SK-N-SH (cell line): ENCODE measurements around the gene CHST9. TPM values are rescaled to one million over a fixed set of nuclear protein-coding genes. Genes with fewer than 3 reads are reported as not detected.
A peak's percentile ranks its signal among the peaks of the same experiment; 100 is the strongest.

Experiments
- CTCF ChIA-PET: fragments of 300-600, 350-600 bp; formaldehyde crosslinking; extraction: SDS; loops from one replicate; lab custom pipeline; 2021; lab: Yijun Ruan, JAX
- POLR2A ChIA-PET: fragments of 350-600 bp; sonication (Branson Sonifier 250); formaldehyde crosslinking; extraction: SDS; loops from one replicate; lab custom pipeline; 2020; ENCODE audit warnings: antibody characterized with exemption, inconsistent platforms; lab: Yijun Ruan, JAX
- DNase-seq: peaks from one replicate; pipeline ENCODE4 v3.0.0; 2012
- H2AFZ ChIP-seq: fragments of 200-600 bp; sonication (generic); 2 replicates; pipeline ENCODE4 v1.8.1; 2016; ENCODE audit warnings: antibody characterized with exemption, mild to moderate bottlenecking, low read depth
- H3F3A ChIP-seq: fragments of 200-600 bp; sonication (generic); replicated peaks from 2 replicates; pipeline ENCODE3; 2016; ENCODE audit warnings: antibody characterized with exemption, mild to moderate bottlenecking; ENCODE audit not compliant: insufficient read depth
- H3K27ac ChIP-seq, 2 experiments: fragments of 200-500 bp in 1 of 2; fragments of 200-600 bp in 1 of 2; sonication (Bioruptor generic) in 1 of 2; sonication (generic), shearing (Covaris generic) in 1 of 2; 2 replicates each; pipeline versions ENCODE4 v1.5.1 to v1.6.1; 2014 to 2016; ENCODE audit warnings: low read depth in 2 of 2, inconsistent platforms in 1 of 2, low read length in 1 of 2, mild to moderate bottlenecking in 1 of 2, mixed read lengths in 1 of 2
- H3K27me3 ChIP-seq: fragments of 200-600 bp; sonication (generic), shearing (Covaris generic); 2 replicates; pipeline ENCODE4 v1.6.1; 2016; ENCODE audit warnings: mixed run types; ENCODE audit not compliant: insufficient read depth
- H3K36me3 ChIP-seq, 2 experiments: fragments of 200-500 bp in 1 of 2; fragments of 200-600 bp in 1 of 2; sonication (Bioruptor generic) in 1 of 2; sonication (generic) in 1 of 2; replicated peaks in 1 of 2; 2 replicates each; pipeline versions ENCODE3 to v1.5.1; 2014 to 2016; ENCODE audit warnings: low read length in 1 of 2, mild to moderate bottlenecking in 1 of 2; ENCODE audit not compliant: insufficient read depth in 2 of 2, control insufficient read depth in 1 of 2
- H3K4me1 ChIP-seq, 2 experiments: fragments of 200-500 bp in 1 of 2; fragments of 200-600 bp in 1 of 2; sonication (Bioruptor generic) in 1 of 2; sonication (generic), shearing (Covaris generic) in 1 of 2; 2 replicates each; pipeline versions ENCODE4 v1.5.1 to v1.6.1; 2014 to 2016; ENCODE audit warnings: low read depth in 1 of 2, low read length in 1 of 2, mixed run types in 1 of 2; ENCODE audit not compliant: insufficient read depth in 2 of 2, control insufficient read depth in 1 of 2
- H3K4me2 ChIP-seq: fragments of 200-600 bp; sonication (generic), shearing (Covaris generic); 2 replicates; pipeline ENCODE4 v1.6.1; 2017; ENCODE audit warnings: mixed run types
- H3K4me3 ChIP-seq, 2 experiments: fragments of 200-500 bp in 1 of 2; fragments of 200-600 bp in 1 of 2; sonication (Bioruptor generic) in 1 of 2; sonication (generic), shearing (Covaris generic) in 1 of 2; 2 replicates each; pipeline versions ENCODE4 v1.5.1 to v1.8.1; 2014 to 2016; ENCODE audit warnings: low read depth in 2 of 2, inconsistent platforms in 1 of 2, low read length in 1 of 2, mild to moderate bottlenecking in 1 of 2, mixed read lengths in 1 of 2, moderate library complexity in 1 of 2
- H3K79me2 ChIP-seq: fragments of 200-600 bp; sonication (generic); 2 replicates; pipeline ENCODE4 v1.8.1; 2017; ENCODE audit warnings: mild to moderate bottlenecking; ENCODE audit not compliant: insufficient read depth
- H3K9ac ChIP-seq: fragments of 200-600 bp; sonication (generic); 2 replicates; pipeline ENCODE4 v1.6.1; 2017; ENCODE audit warnings: mixed run types
- H3K9me2 ChIP-seq: fragments of 200-600 bp; sonication (generic); 2 replicates; pipeline ENCODE4 v1.6.1; 2017; ENCODE audit warnings: mixed run types
- H3K9me3 ChIP-seq: fragments of 200-600 bp; sonication (generic); 2 replicates; pipeline ENCODE4 v1.6.1; 2017; ENCODE audit warnings: mixed run types, mild to moderate bottlenecking, moderate library complexity
- H4K20me1 ChIP-seq: fragments of 200-600 bp; sonication (generic); 2 replicates; pipeline ENCODE4 v1.6.1; 2017; ENCODE audit warnings: mild to moderate bottlenecking, mixed run types; ENCODE audit not compliant: insufficient read depth
- CHD2 ChIP-seq: fragments of 150-350 bp; IDR thresholded peaks from 2 replicates; pipeline ENCODE4 v1.6.1; 2018; ENCODE audit warnings: low read length; ENCODE audit not compliant: partially characterized antibody
- EZH2phosphoT487 ChIP-seq: fragments of 200-600 bp; sonication (generic); IDR thresholded peaks from 2 replicates; pipeline ENCODE4 v1.6.1; 2017; ENCODE audit warnings: low read depth, mixed run types, mild to moderate bottlenecking, antibody characterized with exemption, moderate library complexity, borderline replicate concordance
- FOXJ3 ChIP-seq: sonication (generic); formaldehyde crosslinking; IDR thresholded peaks from 2 replicates; pipeline ENCODE4 v1.5.1; 2020; ENCODE audit warnings: mild to moderate bottlenecking, missing genetic modification reagents
- RAD21 ChIP-seq: IDR thresholded peaks from 2 replicates; pipeline ENCODE4 v1.6.1; 2012; ENCODE audit warnings: mild to moderate bottlenecking, low read length
- SMC3 ChIP-seq: IDR thresholded peaks from 2 replicates; pipeline ENCODE4 v1.6.1; 2012; ENCODE audit warnings: low read depth, low read length, improper control_type of control experiment
- TAF1 ChIP-seq: IDR thresholded peaks from 2 replicates; pipeline ENCODE4 v1.6.1; 2012; ENCODE audit warnings: low read depth, mild to moderate bottlenecking, low read length, moderate library complexity, borderline replicate concordance
- TEAD4 ChIP-seq: IDR thresholded peaks from 2 replicates; pipeline ENCODE4 v1.4.0; 2012; ENCODE audit warnings: mild to moderate bottlenecking, borderline replicate concordance; ENCODE audit not compliant: insufficient read depth
- ZBTB33 ChIP-seq: IDR thresholded peaks from 2 replicates; pipeline ENCODE4 v1.4.0; 2012; ENCODE audit warnings: low read depth, borderline replicate concordance
- WGBS: methylation state at CpG from one replicate; pipeline ENCODE4 v1.1.6; 2017; ENCODE audit warnings: low lambda C conversion rate; 5-methylcytosine and 5-hydroxymethylcytosine counted together
- polyA plus RNA-seq, 3 experiments: library from polyadenylated mRNA; depleted of rRNA; stranded (reverse); fragments of >200 nt; gene quantifications; 2 replicates each; pipeline ENCODE4 v1.2.3, GENCODE V29; 2012
- TF ChIP-seq, protein P1 (sequence below): fragments of 200-600 bp; sonication (generic); IDR thresholded peaks from 2 replicates; pipeline ENCODE4 v1.6.1; 2017; ENCODE audit warnings: antibody characterized with exemption, mild to moderate bottlenecking, moderate library complexity

CHST9 gene
- polyA plus RNA-seq, 1 of the 3 experiments (the other 2 are of a cell fraction) = not detected

DNA sequence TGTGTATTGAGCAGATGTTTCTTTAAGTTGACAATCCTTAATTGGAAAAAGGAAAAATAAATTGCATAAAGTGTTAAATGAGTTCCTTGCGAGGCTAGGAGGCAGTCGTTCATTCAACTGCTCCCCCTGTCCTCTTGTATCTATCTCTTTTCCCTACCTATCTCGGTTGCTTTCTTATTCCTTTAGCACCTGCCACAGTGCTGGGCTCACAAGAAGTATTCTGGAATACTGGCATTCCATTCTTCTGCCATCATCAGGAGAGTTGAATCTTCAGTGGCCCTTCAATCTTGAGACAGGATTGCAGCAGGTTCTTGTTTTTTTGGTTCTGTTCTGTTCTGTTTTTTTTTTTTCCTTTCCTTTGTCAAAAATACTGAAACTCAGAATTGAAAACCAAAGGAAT is 176.5 kb downstream of the CHST9 start:
- H3K9ac ChIP-seq = no peak overlapping the region
- TF ChIP-seq EZH2phosphoT487 (no peak), TAF1 (no peak)
- peaks cover 0 to 6% of the 10 kb centered on the region in 2 experiments; a peak in 2 of 4 replicates for H3K4me1 ChIP-seq
- WGBS = 41% methylated on average over 3 of the region's 3 CpGs
- ChIA-PET CTCF (no interaction called here), POLR2A (no interaction called here)
- no peaks in the 10 kb centered on the region for H3K9me2 ChIP-seq
- no peaks in the 10 kb centered on the region for H4K20me1 ChIP-seq
- H2AFZ ChIP-seq = no peak overlapping the region
- no peak overlapping the region for H3K4me2 ChIP-seq
- no peak for DNase-seq
- no peaks in the 10 kb centered on the region for H3F3A ChIP-seq
- H3K36me3 ChIP-seq = no peaks in the 10 kb centered on the region
- H3K27ac ChIP-seq = no peak overlapping the region
- H3K79me2 ChIP-seq = no peaks in the 10 kb centered on the region
- H3K27me3 ChIP-seq = no peaks in the 10 kb centered on the region
- H3K9me3 ChIP-seq = no peaks in the 10 kb centered on the region
- H3K4me3 ChIP-seq = no peak overlapping the region

DNA sequence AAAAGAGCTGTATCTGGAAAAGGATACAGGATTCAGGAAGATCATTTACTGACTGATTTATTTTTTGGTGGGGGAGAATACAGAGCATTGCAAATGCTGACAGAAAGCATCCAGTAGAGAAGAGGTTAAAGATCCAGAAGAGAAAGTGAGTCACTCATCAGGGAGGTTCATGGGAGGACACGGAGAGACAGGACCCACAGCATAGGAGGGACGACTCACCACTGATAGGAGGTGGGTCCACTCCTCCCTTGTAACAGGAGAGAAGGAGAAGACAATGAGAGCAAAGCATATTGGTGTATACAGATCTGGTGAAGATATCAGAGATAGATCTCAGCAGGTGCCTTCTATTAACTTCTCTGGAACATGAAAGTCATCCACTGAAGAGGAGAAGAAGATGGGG is 177.2 kb downstream of the CHST9 start:
- no peak for DNase-seq
- Histone ChIP-seq H3K9me2 (no peaks in the 10 kb centered on the region), H3K9ac (no peak overlapping the region), H3K4me2 (no peak overlapping the region), H3K36me3 (no peaks in the 10 kb centered on the region), H3K27me3 (no peaks in the 10 kb centered on the region), H2AFZ (no peak overlapping the region), H3K27ac (no peak overlapping the region), H3K4me3 (no peak overlapping the region), H3K4me1 (peaks cover 0 to 6% of the 10 kb centered on the region in 2 experiments; a peak in 2 of 4 replicates), H3K79me2 (no peaks in the 10 kb centered on the region), H3K9me3 (no peaks in the 10 kb centered on the region), H3F3A (no peaks in the 10 kb centered on the region), H4K20me1 (no peaks in the 10 kb centered on the region)
- TF ChIP-seq TEAD4 (no peak), ZBTB33 (no peak)
- ChIA-PET CTCF (no interaction called here), POLR2A (no interaction called here)
- 3% methylated on average over 2 of the region's 2 CpGs for WGBS

GRCh38 chr18:27005589-27005988 is 179.5 kb downstream of the CHST9 start:
- H3K4me2 ChIP-seq = no peak overlapping the region
- no peaks in the 10 kb centered on the region for H3F3A ChIP-seq
- WGBS = 43% methylated on average over 1 of the region's 1 CpG
- POLR2A ChIA-PET = no interaction called here
- no peak overlapping the region for H3K27ac ChIP-seq
- H3K27me3 ChIP-seq = no peaks in the 10 kb centered on the region
- peak; percentile 19 for DNase-seq
- no peak overlapping the region for H3K4me3 ChIP-seq
- H3K9me2 ChIP-seq = no peaks in the 10 kb centered on the region
- no peaks in the 10 kb centered on the region for H3K9me3 ChIP-seq
- H3K79me2 ChIP-seq = no peaks in the 10 kb centered on the region
- H3K36me3 ChIP-seq = no peaks in the 10 kb centered on the region
- TF ChIP-seq RAD21 = peak; percentile 39
- TF ChIP-seq FOXJ3 (CRISPR knock-in tag) = no peak
- TF ChIP-seq, protein P1, sequence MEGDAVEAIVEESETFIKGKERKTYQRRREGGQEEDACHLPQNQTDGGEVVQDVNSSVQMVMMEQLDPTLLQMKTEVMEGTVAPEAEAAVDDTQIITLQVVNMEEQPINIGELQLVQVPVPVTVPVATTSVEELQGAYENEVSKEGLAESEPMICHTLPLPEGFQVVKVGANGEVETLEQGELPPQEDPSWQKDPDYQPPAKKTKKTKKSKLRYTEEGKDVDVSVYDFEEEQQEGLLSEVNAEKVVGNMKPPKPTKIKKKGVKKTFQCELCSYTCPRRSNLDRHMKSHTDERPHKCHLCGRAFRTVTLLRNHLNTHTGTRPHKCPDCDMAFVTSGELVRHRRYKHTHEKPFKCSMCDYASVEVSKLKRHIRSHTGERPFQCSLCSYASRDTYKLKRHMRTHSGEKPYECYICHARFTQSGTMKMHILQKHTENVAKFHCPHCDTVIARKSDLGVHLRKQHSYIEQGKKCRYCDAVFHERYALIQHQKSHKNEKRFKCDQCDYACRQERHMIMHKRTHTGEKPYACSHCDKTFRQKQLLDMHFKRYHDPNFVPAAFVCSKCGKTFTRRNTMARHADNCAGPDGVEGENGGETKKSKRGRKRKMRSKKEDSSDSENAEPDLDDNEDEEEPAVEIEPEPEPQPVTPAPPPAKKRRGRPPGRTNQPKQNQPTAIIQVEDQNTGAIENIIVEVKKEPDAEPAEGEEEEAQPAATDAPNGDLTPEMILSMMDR = peak; percentile 51
- TF ChIP-seq SMC3 = no peak; the same call in 1 of the 2 replicates
- TF ChIP-seq CHD2 = no peak
- TF ChIP-seq, all 33 proteins: peak for 2
- Histone ChIP-seq H2AFZ (no peak overlapping the region), H3K9ac (no peak overlapping the region), H4K20me1 (no peaks in the 10 kb centered on the region), H3K4me1 (peaks cover 0 to 6% of the 10 kb centered on the region in 2 experiments; a peak in 2 of 4 replicates)
- CTCF ChIA-PET = interaction anchor here (0.6 to 1.8 kb wide), 16 partner anchors 9 to 622 kb away, joined by 3 to 11 read pairs (median 3); no protein-coding TSS in a partner anchor
